HEK293T (cell line): ENCODE results near the gene HOXA3.
A peak's percentile ranks its signal among the peaks of the same experiment; 100 is the strongest.

Experiments
- CTCF ChIA-PET: fragments of 350-600 bp; formaldehyde crosslinking; extraction: SDS; loops from one replicate; lab custom pipeline; 2021; ENCODE audit warnings: antibody characterized with exemption, inconsistent platforms; lab: Yijun Ruan, JAX
- POLR2A ChIA-PET: fragments of 350-600 bp; formaldehyde crosslinking; extraction: SDS; loops from one replicate; lab custom pipeline; 2020; ENCODE audit warnings: antibody characterized with exemption, inconsistent platforms; lab: Yijun Ruan, JAX
- DNase-seq: peaks from one replicate; pipeline ENCODE4 v3.0.0; 2012; ENCODE audit warnings: mixed read lengths; ENCODE audit errors: extremely low spot score
- ARNT ChIP-seq: fragments of 450-650 bp; IDR thresholded peaks from 2 replicates; pipeline ENCODE4 v1.6.1; 2017; ENCODE audit warnings: mild to moderate bottlenecking
- BHLHE40 ChIP-seq: fragments of 450-650 bp; IDR thresholded peaks from 2 replicates; pipeline ENCODE4 v1.6.1; 2016; ENCODE audit warnings: mild to moderate bottlenecking, moderate library complexity, borderline replicate concordance
- CTBP1 ChIP-seq: fragments of 450-650 bp; IDR thresholded peaks from 2 replicates; pipeline ENCODE4 v1.6.1; 2016; ENCODE audit warnings: borderline replicate concordance
- ELF4 ChIP-seq: fragments of 450-650 bp; IDR thresholded peaks from 2 replicates; pipeline ENCODE4 v1.6.1; 2017; ENCODE audit warnings: antibody characterized with exemption
- FOXA1 ChIP-seq: fragments of 450-650 bp; IDR thresholded peaks from 2 replicates; pipeline ENCODE4 v1.6.1; 2016; ENCODE audit warnings: mild to moderate bottlenecking
- FOXK2 ChIP-seq: fragments of 450-650 bp; IDR thresholded peaks from 2 replicates; pipeline ENCODE4 v1.6.1; 2016; ENCODE audit warnings: mild to moderate bottlenecking
- FOXM1 ChIP-seq: fragments of 450-650 bp; IDR thresholded peaks from 2 replicates; pipeline ENCODE4 v1.6.1; 2017; ENCODE audit warnings: mild to moderate bottlenecking, borderline replicate concordance
- HDGF ChIP-seq: fragments of 450-650 bp; IDR thresholded peaks from 2 replicates; pipeline ENCODE4 v1.6.1; 2017; ENCODE audit warnings: antibody characterized with exemption, borderline replicate concordance
- L3MBTL2 ChIP-seq: fragments of 450-650 bp; conservative IDR thresholded peaks from 2 replicates; pipeline ENCODE4 v1.6.1; 2016; ENCODE audit warnings: mild to moderate bottlenecking
- LEF1 ChIP-seq: fragments of 450-650 bp; IDR thresholded peaks from 2 replicates; pipeline ENCODE4 v1.6.1; 2017; ENCODE audit warnings: mild to moderate bottlenecking, borderline replicate concordance
- NFRKB ChIP-seq: fragments of 450-650 bp; IDR thresholded peaks from 2 replicates; pipeline ENCODE4 v1.6.1; 2016; ENCODE audit warnings: mild to moderate bottlenecking, moderate library complexity
- PKNOX1 ChIP-seq: fragments of 450-650 bp; IDR thresholded peaks from 2 replicates; pipeline ENCODE4 v1.6.1; 2016
- SP1 ChIP-seq: fragments of 450-650 bp; IDR thresholded peaks from 2 replicates; pipeline ENCODE4 v1.6.1; 2017
- SUZ12 ChIP-seq: fragments of 450-650 bp; IDR thresholded peaks from 2 replicates; pipeline ENCODE4 v1.6.1; 2016; ENCODE audit warnings: mild to moderate bottlenecking
- TARDBP ChIP-seq: fragments of 450-650 bp; IDR thresholded peaks from 2 replicates; pipeline ENCODE4 v1.6.1; 2016
- ZNF384 ChIP-seq: fragments of 450-650 bp; IDR thresholded peaks from 2 replicates; pipeline ENCODE4 v1.6.1; 2016

The HOXA3 gene

GRCh38 chr7:27113991-27114769 is 38.2 kb downstream of the HOXA3 start:
- ChIA-PET CTCF (interaction anchor here (0.6 to 1.4 kb wide), 2 partner anchors 260 to 914 kb away, joined by 3 to 6 read pairs; no protein-coding TSS in a partner anchor), POLR2A (interaction anchor here (0.6 to 8.7 kb wide), 21 partner anchors 11 to 716 kb away, joined by 3 to 103 read pairs (median 4); partner anchors contain the start of genes HOXA1, HOXA3, HOXA4 and HOXA5)
- peak; percentile 58 for DNase-seq

GRCh38 chr7:27112955-27113949 is 39.1 kb downstream of the HOXA3 start:
- ChIA-PET CTCF (no interaction called here), POLR2A (interaction anchor here (0.6 to 8.7 kb wide), 10 partner anchors 13 to 256 kb away, joined by 3 to 103 read pairs (median 4); partner anchors contain the start of genes HOXA1, HOXA4, HOXA5 and HOXA7)
- TF ChIP-seq LEF1 (0 out of 2 replicates have a peak, but pooled peaks have one; percentile 65), PKNOX1 (peak; percentile 96), CTBP1 (peak; percentile 79; the same call in 1 of the 2 replicates), NFRKB (no peak), ELF4 (no peak)
- peak; percentile 59 for DNase-seq

More at GRCh38 chr7:27113991-27114769, 38.2 kb downstream of the HOXA3 start:
- no peak for TF ChIP-seq NFRKB
- TF ChIP-seq FOXM1: no peak
- no peak for TF ChIP-seq LEF1
- TF ChIP-seq SP1: no peak
- no peak for TF ChIP-seq HDGF
- no peak for TF ChIP-seq ZNF384
- no peak for TF ChIP-seq BHLHE40
- TF ChIP-seq CTBP1: no peak
- no peak for TF ChIP-seq FOXA1
- no peak for TF ChIP-seq L3MBTL2
- TF ChIP-seq FOXK2: no peak
- TF ChIP-seq SUZ12: no peak
- TF ChIP-seq ELF4: no peak
- TF ChIP-seq TARDBP: no peak
- TF ChIP-seq ARNT: no peak
- TF ChIP-seq PKNOX1: no peak

GRCh38 chr7:27112361-27112760 is 40.0 kb downstream of the HOXA3 start:
- ChIA-PET POLR2A (interaction anchor here (0.6 to 1.7 kb wide), 3 partner anchors 16 to 44 kb away, joined by 3 to 7 read pairs (median 3); partner anchors contain the start of genes HOXA1, HOXA5 and HOXA7), CTCF (no interaction called here)
- TF ChIP-seq ARNT: no peak
- no peak for TF ChIP-seq NFRKB
- TF ChIP-seq HDGF: no peak
- no peak for TF ChIP-seq FOXK2
- TF ChIP-seq LEF1: no peak
- TF ChIP-seq SP1: no peak
- TF ChIP-seq PKNOX1: no peak
- no peak for TF ChIP-seq ELF4
- no peak for TF ChIP-seq SUZ12
- no peak for TF ChIP-seq FOXA1
- TF ChIP-seq FOXM1: no peak
- no peak for TF ChIP-seq TARDBP
- no peak for TF ChIP-seq CTBP1
- TF ChIP-seq L3MBTL2: no peak
- no peak for DNase-seq

- peak; percentile 59; the same call in 1 of the 2 replicates for TF ChIP-seq FOXK2
- peak; percentile 75; the same call in 1 of the 2 replicates for TF ChIP-seq CTBP1
- TF ChIP-seq PKNOX1: peak; percentile 87
- TF ChIP-seq FOXM1: no peak
- no peak for DNase-seq
- ChIA-PET CTCF (no interaction called here), POLR2A (interaction anchor here (1.0 to 1.5 kb wide), 3 partner anchors 13 to 23 kb away, joined by 3 to 16 read pairs (median 4); no protein-coding TSS in a partner anchor)
These were observed 40.6 kb downstream of the HOXA3 start for GRCh38 chr7:27111751-27112277.
